HEK293 (cell line): ENCODE measurements around the gene FOXK2.

Source experiments
- CTCF ChIA-PET: fragments of 350-600 bp; formaldehyde crosslinking; extraction: SDS; loops from one replicate; lab custom pipeline; 2021; ENCODE audit warnings: antibody characterized with exemption; lab: Yijun Ruan, JAX
- POLR2A ChIA-PET: fragments of 300-600 bp; formaldehyde crosslinking; extraction: SDS; loops from one replicate; lab custom pipeline; 2020; ENCODE audit warnings: antibody characterized with exemption, inconsistent platforms; lab: Yijun Ruan, JAX
- H3K27ac ChIP-seq: fragments of 200-500 bp; sonication (Bioruptor generic); 2 replicates; pipeline ENCODE4 v1.5.1; 2014; ENCODE audit warnings: low read depth, low read length, control low read depth, inconsistent platforms; ENCODE audit errors: extremely low read depth
- H3K36me3 ChIP-seq, 2 experiments: fragments of 200-500 bp in 1 of 2; sonication (Bioruptor generic) in 1 of 2; 1 replicate in 1 of 2; 2 replicates in 1 of 2; pipeline ENCODE4 v1.5.1; 2014 to 2017; ENCODE audit warnings: inconsistent platforms in 2 of 2, low read length in 2 of 2; ENCODE audit not compliant: control insufficient read depth in 2 of 2, insufficient read depth in 1 of 2
- H3K4me1 ChIP-seq: fragments of 200-500 bp; sonication (Bioruptor generic); 2 replicates; pipeline ENCODE4 v1.5.1; 2014; ENCODE audit warnings: mild to moderate bottlenecking, low read length, inconsistent platforms; ENCODE audit not compliant: control insufficient read depth, insufficient read depth
- H3K4me3 ChIP-seq: 2 replicates; pipeline ENCODE4 v1.5.1; 2011; ENCODE audit warnings: low read depth, mild to moderate bottlenecking, control low read depth, low read length, moderate library complexity
- H3K9me3 ChIP-seq: fragments of 200-500 bp; sonication (Bioruptor generic); 2 replicates; pipeline ENCODE4 v1.5.1; 2014; ENCODE audit warnings: low read depth, low read length, inconsistent platforms; ENCODE audit not compliant: control insufficient read depth, insufficient read depth
- OVOL3 ChIP-seq: fragments of 450-650 bp; formaldehyde crosslinking; IDR thresholded peaks from 2 replicates; pipeline ENCODE4 v1.5.1; 2016; ENCODE audit warnings: missing biosample characterization, missing genetic modification characterization
- PRDM10 ChIP-seq: fragments of 450-650 bp; formaldehyde crosslinking; IDR thresholded peaks from 2 replicates; pipeline ENCODE4 v1.5.1; 2016; ENCODE audit warnings: missing biosample characterization, missing genetic modification characterization
- SCRT1 ChIP-seq: fragments of 450-650 bp; formaldehyde crosslinking; IDR thresholded peaks from 2 replicates; pipeline ENCODE4 v1.5.1; 2016; ENCODE audit warnings: missing biosample characterization, missing genetic modification characterization, borderline replicate concordance
- SCRT2 ChIP-seq: fragments of 450-650 bp; formaldehyde crosslinking; IDR thresholded peaks from 2 replicates; pipeline ENCODE4 v1.5.1; 2016; ENCODE audit warnings: missing biosample characterization, missing genetic modification characterization
- SP7 ChIP-seq: fragments of 450-650 bp; formaldehyde crosslinking; IDR thresholded peaks from 2 replicates; pipeline ENCODE4 v1.5.1; 2016; ENCODE audit warnings: missing biosample characterization, missing genetic modification characterization
- ZBTB1 ChIP-seq: fragments of 450-650 bp; formaldehyde crosslinking; IDR thresholded peaks from 2 replicates; pipeline ENCODE4 v1.5.1; 2016; ENCODE audit warnings: missing biosample characterization, missing genetic modification characterization
- ZBTB17 ChIP-seq: fragments of 450-650 bp; formaldehyde crosslinking; IDR thresholded peaks from 2 replicates; pipeline ENCODE4 v1.5.1; 2016; ENCODE audit warnings: missing biosample characterization, missing genetic modification characterization
- ZIC2 ChIP-seq: fragments of 450-650 bp; formaldehyde crosslinking; IDR thresholded peaks from 2 replicates; pipeline ENCODE4 v1.5.1; 2016; ENCODE audit warnings: missing biosample characterization, missing genetic modification characterization
- ZNF2 ChIP-seq: fragments of 450-650 bp; formaldehyde crosslinking; IDR thresholded peaks from 2 replicates; pipeline ENCODE4 v1.5.1; 2016; ENCODE audit warnings: missing biosample characterization, missing genetic modification characterization
- ZNF221 ChIP-seq: fragments of 450-650 bp; formaldehyde crosslinking; IDR thresholded peaks from 2 replicates; pipeline ENCODE4 v1.5.1; 2017; ENCODE audit warnings: missing biosample characterization, missing genetic modification characterization, borderline replicate concordance
- ZNF26 ChIP-seq: fragments of 450-650 bp; formaldehyde crosslinking; IDR thresholded peaks from 2 replicates; pipeline ENCODE4 v1.5.1; 2016; ENCODE audit warnings: missing biosample characterization, missing genetic modification characterization
- ZNF302 ChIP-seq: fragments of 450-650 bp; formaldehyde crosslinking; IDR thresholded peaks from 2 replicates; pipeline ENCODE4 v1.5.1; 2016; ENCODE audit warnings: missing biosample characterization, missing genetic modification characterization, low read depth
- ZNF341 ChIP-seq: fragments of 450-650 bp; formaldehyde crosslinking; IDR thresholded peaks from 2 replicates; pipeline ENCODE4; 2016; ENCODE audit warnings: low read depth, missing biosample characterization, missing genetic modification characterization
- ZNF426 ChIP-seq: fragments of 450-650 bp; formaldehyde crosslinking; IDR thresholded peaks from 2 replicates; pipeline ENCODE4 v1.5.1; 2017; ENCODE audit warnings: missing biosample characterization, missing genetic modification characterization, mild to moderate bottlenecking, inconsistent platforms, moderate library complexity
- ZNF529 ChIP-seq: fragments of 450-650 bp; formaldehyde crosslinking; IDR thresholded peaks from 2 replicates; pipeline ENCODE4 v1.5.1; 2017; ENCODE audit warnings: missing genetic modification characterization, missing biosample characterization; ENCODE audit not compliant: insufficient replicate concordance
- ZNF544 ChIP-seq: fragments of 450-650 bp; formaldehyde crosslinking; IDR thresholded peaks from 2 replicates; pipeline ENCODE4 v1.5.0; 2017; ENCODE audit warnings: missing biosample characterization, missing genetic modification characterization
- ZNF558 ChIP-seq: fragments of 450-650 bp; formaldehyde crosslinking; IDR thresholded peaks from 2 replicates; pipeline ENCODE4 v1.5.1; 2016; ENCODE audit warnings: missing biosample characterization, missing genetic modification characterization
- ZNF621 ChIP-seq: fragments of 450-650 bp; formaldehyde crosslinking; IDR thresholded peaks from 2 replicates; pipeline ENCODE4 v1.5.1; 2017; ENCODE audit warnings: missing biosample characterization, missing genetic modification characterization
- ZNF654 ChIP-seq: fragments of 450-650 bp; formaldehyde crosslinking; IDR thresholded peaks from 2 replicates; pipeline ENCODE4 v1.5.1; 2016; ENCODE audit warnings: low read depth, missing biosample characterization, missing genetic modification characterization
- TF ChIP-seq, protein P1 (sequence below): fragments of 450-650 bp; formaldehyde crosslinking; IDR thresholded peaks from 2 replicates; pipeline ENCODE4 v1.5.1; 2016; ENCODE audit warnings: missing biosample characterization, missing genetic modification characterization
- TF ChIP-seq, protein P2 (sequence below): fragments of 450-650 bp; formaldehyde crosslinking; IDR thresholded peaks from 2 replicates; pipeline ENCODE4 v1.5.1; 2016; ENCODE audit warnings: missing biosample characterization, missing genetic modification characterization
- TF ChIP-seq, protein P3 (sequence below): fragments of 450-650 bp; formaldehyde crosslinking; IDR thresholded peaks from 2 replicates; pipeline ENCODE4 v1.5.1; 2016; ENCODE audit warnings: missing biosample characterization, missing genetic modification characterization

The FOXK2 gene

DNA sequence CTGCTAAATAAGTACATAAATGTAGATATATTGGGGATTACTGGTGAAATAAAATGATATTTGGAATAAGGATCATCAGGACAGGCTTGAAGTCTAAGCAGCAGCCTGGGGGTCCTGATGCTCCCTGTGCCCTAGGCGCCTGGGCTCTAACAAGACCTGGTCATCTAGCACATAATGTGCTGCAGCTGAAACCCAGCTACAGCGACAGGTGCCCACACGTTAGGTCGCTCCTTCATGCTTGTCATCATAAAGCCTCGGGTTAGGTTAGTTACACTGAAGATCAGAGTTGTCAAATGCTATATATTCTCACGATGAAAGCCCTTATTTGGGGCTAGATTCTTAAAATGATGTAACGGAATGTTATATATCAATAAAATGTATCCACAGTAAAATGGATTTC, 49.5 kb upstream of the FOXK2 start:
- TF ChIP-seq SCRT2 (tag by site-specific recombination), result peak; percentile 80
- TF ChIP-seq ZNF302, result no peak
- TF ChIP-seq SCRT1 (tag by site-specific recombination), result peak; percentile 70
- TF ChIP-seq ZNF341 (tag by site-specific recombination), result no peak
- TF ChIP-seq PRDM10 (tag by site-specific recombination), result no peak
- TF ChIP-seq ZNF529 (tag by site-specific recombination), result no peak
- no peak for TF ChIP-seq ZNF654 (tag by site-specific recombination)
- TF ChIP-seq, protein P1, sequence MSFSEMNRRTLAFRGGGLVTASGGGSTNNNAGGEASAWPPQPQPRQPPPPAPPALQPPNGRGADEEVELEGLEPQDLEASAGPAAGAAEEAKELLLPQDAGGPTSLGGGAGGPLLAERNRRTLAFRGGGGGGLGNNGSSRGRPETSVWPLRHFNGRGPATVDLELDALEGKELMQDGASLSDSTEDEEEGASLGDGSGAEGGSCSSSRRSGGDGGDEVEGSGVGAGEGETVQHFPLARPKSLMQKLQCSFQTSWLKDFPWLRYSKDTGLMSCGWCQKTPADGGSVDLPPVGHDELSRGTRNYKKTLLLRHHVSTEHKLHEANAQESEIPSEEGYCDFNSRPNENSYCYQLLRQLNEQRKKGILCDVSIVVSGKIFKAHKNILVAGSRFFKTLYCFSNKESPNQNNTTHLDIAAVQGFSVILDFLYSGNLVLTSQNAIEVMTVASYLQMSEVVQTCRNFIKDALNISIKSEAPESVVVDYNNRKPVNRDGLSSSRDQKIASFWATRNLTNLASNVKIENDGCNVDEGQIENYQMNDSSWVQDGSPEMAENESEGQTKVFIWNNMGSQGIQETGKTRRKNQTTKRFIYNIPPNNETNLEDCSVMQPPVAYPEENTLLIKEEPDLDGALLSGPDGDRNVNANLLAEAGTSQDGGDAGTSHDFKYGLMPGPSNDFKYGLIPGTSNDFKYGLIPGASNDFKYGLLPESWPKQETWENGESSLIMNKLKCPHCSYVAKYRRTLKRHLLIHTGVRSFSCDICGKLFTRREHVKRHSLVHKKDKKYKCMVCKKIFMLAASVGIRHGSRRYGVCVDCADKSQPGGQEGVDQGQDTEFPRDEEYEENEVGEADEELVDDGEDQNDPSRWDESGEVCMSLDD (tag by site-specific recombination), result no peak
- no peak for TF ChIP-seq ZNF26
- TF ChIP-seq ZNF426 (tag by site-specific recombination), result no peak
- Histone ChIP-seq H3K4me3 (no peak overlapping the region), H3K4me1 (no peaks in the 10 kb centered on the region), H3K9me3 (no peaks in the 10 kb centered on the region), H3K36me3 (peaks cover 52 to 74% of the 10 kb centered on the region in 2 experiments), H3K27ac (no peak overlapping the region)
- POLR2A ChIA-PET, result no interaction called here
- CTCF ChIA-PET, result interaction anchor here (0.6 kb wide), 1 partner anchor 137 kb away, joined by 3 read pairs; the partner anchor contains the start of gene SECTM1

DNA sequence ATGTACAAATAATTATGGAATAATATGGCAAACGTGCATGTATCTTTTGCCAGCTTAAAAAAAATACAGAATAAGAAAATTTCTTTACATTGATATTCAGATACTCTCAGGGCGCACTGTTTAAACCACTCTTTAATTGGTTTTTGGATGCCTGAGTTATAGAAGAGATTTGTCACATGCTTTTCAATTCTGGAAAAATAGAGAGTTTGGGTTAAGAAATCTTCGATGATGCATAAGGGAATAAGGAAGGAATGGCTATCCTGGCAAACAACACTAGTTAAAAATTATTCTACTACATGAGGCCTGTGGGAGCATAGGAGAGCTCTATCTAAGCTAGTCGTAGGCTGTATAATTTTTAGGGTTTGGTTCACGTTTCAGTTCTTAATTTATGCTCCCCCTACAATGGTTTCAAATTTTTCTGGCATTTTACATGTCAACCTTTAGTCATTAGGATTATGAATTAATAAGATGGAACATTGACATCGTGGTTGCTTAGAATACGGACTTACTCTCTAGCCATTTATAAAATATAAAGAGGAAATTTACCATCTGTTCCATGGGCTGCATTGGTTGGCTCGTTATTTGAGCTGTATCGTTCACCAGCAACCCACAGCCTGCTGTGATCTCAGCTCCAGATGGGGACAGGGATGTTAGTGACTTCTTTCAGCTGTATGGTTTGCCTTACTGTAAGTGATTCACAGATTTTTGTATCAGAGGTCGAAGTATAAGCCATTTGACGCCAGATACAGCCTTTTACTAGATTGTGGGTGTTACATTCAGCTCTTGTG, 45.1 kb upstream of the FOXK2 start:
- ChIA-PET POLR2A (interaction anchor here (1.0 kb wide), 1 partner anchor 45 kb away, joined by 3 read pairs; no protein-coding TSS in a partner anchor), CTCF (interaction anchor here (0.6 to 0.9 kb wide), 4 partner anchors 22 to 80 kb away, joined by 3 to 4 read pairs (median 3); no protein-coding TSS in a partner anchor)
- H3K4me1 ChIP-seq, result no peaks in the 10 kb centered on the region
- H3K27ac ChIP-seq, result no peak overlapping the region
- H3K36me3 ChIP-seq, result peaks cover 42 to 71% of the 10 kb centered on the region in 2 experiments
- no peaks in the 10 kb centered on the region for H3K9me3 ChIP-seq
- no peak overlapping the region for H3K4me3 ChIP-seq
- no peak for TF ChIP-seq ZNF621 (tag by site-specific recombination)
- no peak for TF ChIP-seq SP7 (tag by site-specific recombination)
- TF ChIP-seq ZNF2, result no peak
- no peak for TF ChIP-seq ZNF221
- no peak for TF ChIP-seq ZIC2 (tag by site-specific recombination)
- no peak for TF ChIP-seq ZBTB1 (tag by site-specific recombination)
- TF ChIP-seq, protein P2, sequence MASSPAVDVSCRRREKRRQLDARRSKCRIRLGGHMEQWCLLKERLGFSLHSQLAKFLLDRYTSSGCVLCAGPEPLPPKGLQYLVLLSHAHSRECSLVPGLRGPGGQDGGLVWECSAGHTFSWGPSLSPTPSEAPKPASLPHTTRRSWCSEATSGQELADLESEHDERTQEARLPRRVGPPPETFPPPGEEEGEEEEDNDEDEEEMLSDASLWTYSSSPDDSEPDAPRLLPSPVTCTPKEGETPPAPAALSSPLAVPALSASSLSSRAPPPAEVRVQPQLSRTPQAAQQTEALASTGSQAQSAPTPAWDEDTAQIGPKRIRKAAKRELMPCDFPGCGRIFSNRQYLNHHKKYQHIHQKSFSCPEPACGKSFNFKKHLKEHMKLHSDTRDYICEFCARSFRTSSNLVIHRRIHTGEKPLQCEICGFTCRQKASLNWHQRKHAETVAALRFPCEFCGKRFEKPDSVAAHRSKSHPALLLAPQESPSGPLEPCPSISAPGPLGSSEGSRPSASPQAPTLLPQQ (tag by site-specific recombination), result no peak
- no peak for TF ChIP-seq ZBTB17 (tag by site-specific recombination)
- TF ChIP-seq, protein P3, sequence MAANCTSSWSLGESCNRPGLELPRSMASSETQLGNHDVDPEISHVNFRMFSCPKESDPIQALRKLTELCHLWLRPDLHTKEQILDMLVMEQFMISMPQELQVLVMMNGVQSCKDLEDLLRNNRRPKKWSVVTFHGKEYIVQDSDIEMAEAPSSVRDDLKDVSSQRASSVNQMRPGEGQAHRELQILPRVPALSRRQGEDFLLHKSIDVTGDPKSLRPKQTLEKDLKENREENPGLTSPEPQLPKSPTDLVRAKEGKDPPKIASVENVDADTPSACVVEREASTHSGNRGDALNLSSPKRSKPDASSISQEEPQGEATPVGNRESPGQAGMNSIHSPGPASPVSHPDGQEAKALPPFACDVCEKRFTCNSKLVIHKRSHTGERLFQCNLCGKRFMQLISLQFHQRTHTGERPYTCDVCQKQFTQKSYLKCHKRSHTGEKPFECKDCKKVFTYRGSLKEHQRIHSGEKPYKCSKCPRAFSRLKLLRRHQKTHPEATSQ, result no peak
- TF ChIP-seq OVOL3, result no peak
- no peak for TF ChIP-seq ZNF544
- TF ChIP-seq ZNF558 (tag by site-specific recombination), result no peak
